GM18520 (cell line): ENCODE results near the gene OCA2.
"Not testable (repeated sequence)": the region's sequence is repeated elsewhere in the genome, so short reads cannot be mapped to it uniquely, and the experiment has no call there.

Experiments
- ATAC-seq: cut with Tn5 transposase; IDR thresholded peaks from one replicate; pipeline ENCODE4 v1.9.1; 2021; ENCODE audit not compliant: unreplicated experiment

OCA2 gene

DNA sequence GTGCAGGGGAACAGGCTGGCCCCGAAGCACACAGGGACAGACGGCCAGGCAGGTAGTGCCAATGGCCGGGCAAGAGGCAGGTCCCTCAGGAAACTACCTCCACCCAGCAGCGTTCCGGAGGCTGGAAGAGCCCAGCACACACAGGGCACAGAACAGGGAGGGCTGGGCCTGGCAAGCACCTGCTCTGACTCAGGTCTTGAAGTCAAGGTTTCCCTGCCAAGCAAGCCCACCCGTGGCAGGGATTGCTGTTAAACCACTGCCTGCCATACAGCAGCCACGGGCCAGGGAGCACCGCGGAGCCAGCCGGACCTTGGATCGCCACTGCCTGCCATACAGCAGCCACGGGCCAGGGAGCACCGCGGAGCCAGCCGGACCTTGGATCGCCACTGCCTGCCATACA lies 22.5 kb upstream of the OCA2 start:
- not testable (repeated sequence) for ATAC-seq

DNA sequence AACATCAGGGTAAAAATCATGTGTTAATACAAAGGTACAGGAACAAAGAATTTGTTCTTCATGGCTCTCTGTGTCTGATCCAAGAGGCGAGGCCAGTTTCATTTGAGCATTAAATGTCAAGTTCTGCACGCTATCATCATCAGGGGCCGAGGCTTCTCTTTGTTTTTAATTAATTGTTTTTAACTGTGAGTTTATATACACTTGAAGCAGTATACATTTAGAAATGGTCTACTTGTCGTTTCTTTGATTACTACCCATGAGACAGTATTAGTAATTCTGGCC lies 21.2 kb upstream of the OCA2 start:
- no peak for ATAC-seq

DNA sequence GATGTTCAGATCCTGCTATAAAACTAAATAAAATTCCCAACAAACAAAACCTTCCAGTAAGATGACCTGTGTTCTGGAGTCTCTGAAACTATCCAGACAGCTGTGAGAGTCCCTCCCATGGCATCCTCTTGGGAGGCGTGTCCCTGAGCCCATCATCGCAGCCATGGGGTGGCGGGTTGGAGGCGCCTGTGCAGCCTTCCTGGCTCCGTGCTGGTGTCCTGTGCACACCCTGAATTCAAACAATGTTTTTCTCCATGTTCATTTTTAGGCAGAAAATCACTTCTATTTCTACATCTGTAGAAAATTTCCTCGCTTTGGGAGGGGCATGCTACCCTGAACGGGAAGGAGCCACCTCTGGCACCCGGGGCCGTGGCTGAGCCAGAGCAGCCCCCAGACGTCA lies 19.4 kb upstream of the OCA2 start:
- ATAC-seq = no peak

- no peak for ATAC-seq
These were observed 19.0 kb upstream of the OCA2 start for GRCh38 chr15:28118083-28118482.

GRCh38 chr15:28117432-28117990 lies 18.4 kb upstream of the OCA2 start:
- no peak for ATAC-seq

- no peak for ATAC-seq
These were observed 17.7 kb upstream of the OCA2 start for GRCh38 chr15:28116521-28117431.

DNA sequence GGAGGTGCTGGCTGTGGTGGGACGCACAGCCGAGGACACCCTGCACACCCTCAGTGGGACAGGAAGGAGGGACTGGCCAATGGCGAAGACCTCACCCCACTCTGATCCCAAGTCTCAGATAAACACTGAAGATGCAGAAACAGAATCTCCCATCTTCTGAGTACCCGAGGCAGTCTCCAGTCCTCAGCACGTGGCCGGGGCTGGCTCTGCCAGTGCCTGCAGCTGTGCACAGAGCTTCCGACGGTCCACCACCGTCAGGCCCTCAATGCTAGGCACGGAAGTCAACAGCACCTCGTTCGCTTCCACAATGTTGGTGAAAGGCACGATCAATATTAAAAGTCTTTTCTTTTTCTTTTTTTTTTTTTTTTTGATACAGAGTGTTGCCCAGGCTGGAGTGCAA lies 16.8 kb upstream of the OCA2 start:
- no peak for ATAC-seq

DNA sequence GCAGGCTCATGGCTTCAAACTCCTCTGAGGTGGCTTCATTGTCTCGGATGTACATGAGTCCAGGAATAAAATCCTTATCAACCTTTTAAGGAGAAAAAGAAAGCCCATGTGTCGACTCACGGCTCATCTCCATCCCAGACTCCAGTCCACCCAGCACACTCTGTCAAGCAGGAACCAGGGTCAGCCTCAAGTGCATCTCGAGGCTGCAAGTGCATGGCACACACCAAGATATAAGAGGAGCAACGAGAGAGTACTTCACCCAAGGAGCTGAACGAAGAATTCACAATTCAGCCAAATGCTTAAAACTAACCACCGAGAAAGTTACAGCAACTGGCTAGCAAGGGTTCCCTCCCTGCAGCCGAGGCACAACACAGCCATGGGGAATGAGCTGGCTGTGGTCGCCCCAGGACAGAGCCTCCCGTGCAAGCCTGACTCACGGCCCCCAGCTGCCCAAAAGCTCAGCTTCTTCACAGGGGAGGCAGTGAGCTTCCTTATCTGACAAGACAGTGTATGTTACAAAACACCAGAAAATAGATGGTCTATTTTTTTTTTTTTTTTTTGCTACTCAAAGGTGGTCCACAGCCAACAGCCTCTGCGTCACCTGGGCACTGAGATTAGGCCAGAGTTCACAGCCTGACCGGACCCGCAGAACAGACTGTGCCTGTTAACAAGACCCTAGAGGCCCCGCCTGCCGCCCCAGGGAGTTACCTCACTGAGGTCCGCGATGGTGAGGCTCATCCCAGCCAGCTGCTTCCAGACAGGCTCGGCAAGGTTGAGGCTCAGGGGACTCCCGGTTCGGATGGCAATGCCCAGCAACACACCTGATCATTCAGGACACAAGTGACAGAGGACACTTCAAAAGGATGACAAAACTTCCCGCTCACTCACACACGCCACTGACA lies 15.9 kb upstream of the OCA2 start:
- ATAC-seq = no peak

DNA sequence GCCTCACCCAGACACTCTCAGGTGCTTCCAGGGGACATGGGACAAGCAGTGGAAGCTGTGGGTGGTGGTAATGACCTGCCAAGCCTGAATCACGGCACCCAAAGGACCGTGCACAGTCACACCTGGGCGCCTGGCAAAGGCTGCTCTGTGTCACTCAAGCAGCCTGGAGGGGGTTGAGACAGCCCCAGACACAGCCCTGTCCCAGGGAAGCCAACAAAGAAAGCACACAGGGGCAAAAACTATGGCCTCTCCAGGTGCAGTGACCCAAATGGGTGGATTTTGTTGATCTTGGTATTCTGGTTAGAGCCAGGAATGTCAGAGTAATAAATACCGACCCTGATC lies 15.0 kb upstream of the OCA2 start:
- ATAC-seq = no peak

GRCh38 chr15:28113394-28114113 lies 14.4 kb upstream of the OCA2 start:
- ATAC-seq = no peak

GRCh38 chr15:28112962-28113361 lies 13.8 kb upstream of the OCA2 start:
- ATAC-seq = no peak

- no peak for ATAC-seq
These were observed 13.1 kb upstream of the OCA2 start for GRCh38 chr15:28112101-28112760.

- ATAC-seq = no peak
These were observed 12.4 kb upstream of the OCA2 start for GRCh38 chr15:28111543-28111942.

- ATAC-seq = no peak
These were observed 11.4 kb upstream of the OCA2 start for GRCh38 chr15:28110481-28110881.

- ATAC-seq = no peak
These were observed 10.7 kb upstream of the OCA2 start for GRCh38 chr15:28109626-28110455.

- no peak for ATAC-seq
These were observed 8.8 kb upstream of the OCA2 start for GRCh38 chr15:28107904-28108275.

GRCh38 chr15:28107111-28107903 lies 8.2 kb upstream of the OCA2 start:
- ATAC-seq = no peak

DNA sequence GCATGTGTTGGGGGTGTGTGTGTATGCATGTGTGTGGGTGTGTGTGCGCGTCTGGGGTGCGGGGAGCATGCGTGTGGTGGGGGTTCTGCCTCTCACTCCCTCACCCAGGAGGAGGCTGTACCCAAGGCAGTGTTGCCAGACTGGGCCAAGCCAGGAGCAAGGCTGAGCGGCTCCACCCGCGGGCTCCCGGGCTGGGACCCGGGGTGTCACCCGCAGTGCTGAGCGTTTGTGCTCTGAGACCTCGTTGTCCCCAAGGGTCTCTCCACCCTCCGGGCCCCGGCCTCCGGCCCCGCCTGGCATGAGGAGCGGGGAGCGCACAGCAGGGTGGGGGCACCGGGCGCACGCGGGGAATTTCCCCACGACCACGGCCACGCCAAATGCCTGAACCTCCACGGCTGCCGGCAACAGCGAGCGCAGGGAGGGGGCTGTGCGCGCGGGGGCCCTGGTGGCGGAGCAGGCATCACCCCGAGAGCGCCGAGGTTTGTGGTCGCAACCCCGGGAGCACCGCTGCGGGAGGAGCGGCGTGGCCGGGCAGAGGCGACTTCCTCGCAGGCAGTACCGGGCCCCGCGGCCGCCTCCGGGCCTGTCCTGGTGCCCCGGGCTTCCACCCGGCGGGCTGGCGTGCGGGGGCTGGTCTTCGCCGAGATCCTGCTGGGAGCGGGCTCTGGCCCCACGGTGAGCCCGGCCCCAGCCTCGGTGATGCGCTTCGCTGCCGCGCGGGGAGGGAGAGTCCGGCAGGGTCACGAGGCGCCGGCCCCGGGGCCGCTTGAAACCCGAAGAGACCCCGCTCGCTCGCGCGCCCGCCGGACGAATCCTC lies 7.4 kb upstream of the OCA2 start:
- no peak for ATAC-seq
